GM18502 (cell line): ENCODE measurements around the gene SPINDOC.

Source experiments
- ATAC-seq: cut with Tn5 transposase; IDR thresholded peaks from one replicate; pipeline ENCODE4 v1.9.1; 2021; ENCODE audit warnings: mild to moderate bottlenecking; ENCODE audit not compliant: unreplicated experiment, poor library complexity

SPINDOC gene

DNA sequence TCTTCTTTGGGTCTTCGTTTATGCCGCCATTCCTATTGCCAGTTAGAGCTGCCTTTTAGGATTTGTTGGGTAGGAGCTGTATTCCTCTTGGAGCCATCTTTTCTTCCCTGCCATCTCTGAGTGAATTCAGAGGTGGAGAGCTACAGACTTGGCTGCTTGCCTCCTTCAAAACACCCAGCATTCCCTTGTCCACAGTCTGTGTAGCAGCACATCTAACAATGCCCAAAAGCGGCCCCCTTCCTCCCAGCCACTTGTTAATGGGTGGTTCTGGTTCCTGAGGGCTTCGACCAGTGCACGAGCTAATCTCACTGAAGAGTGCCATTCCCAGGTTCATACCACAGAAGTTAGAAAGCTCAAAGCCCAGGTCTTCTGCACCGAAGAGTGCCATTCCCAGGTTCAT, 63.4 kb downstream of the SPINDOC start:
- no peak for ATAC-seq
